Measurements from ENCODE around the gene NKAIN2.

DNA sequence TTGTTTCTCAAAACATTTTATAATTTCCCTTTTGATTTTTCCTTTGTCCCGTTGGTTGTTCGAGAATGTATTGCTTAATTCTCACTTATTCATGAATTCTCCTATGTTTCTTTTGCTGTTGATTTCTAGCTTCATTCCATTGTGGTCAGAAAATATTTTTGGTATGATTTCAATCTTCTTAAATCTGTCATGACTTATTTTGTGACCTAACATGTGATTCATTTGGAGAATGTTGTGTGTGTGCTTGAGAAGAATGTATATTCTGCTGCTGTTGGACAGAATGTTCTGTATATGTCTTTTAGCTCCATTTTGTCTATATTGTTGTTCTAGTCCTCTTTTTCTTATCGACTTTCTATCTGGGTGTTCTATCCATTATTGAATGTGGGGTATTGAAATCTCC, 872.4 kb downstream of the NKAIN2 start:
- TF ChIP-seq ZEB2 (IDR thresholded peaks at IDR 0.05) (no peak), RBBP5 (IDR thresholded peaks at IDR 0.05; ENCODE audit: borderline replicate concordance, insufficient read depth, low read length, poor library complexity, severe bottlenecking) (no peak), DMBX1 (CRISPR knock-in tag; IDR thresholded peaks at IDR 0.05; ENCODE audit: borderline replicate concordance) (no peak), RBM17 (IDR thresholded peaks at IDR 0.05; ENCODE audit: borderline replicate concordance, low read depth, low read length) (no peak), POLR2AphosphoS5 (IDR thresholded peaks at IDR 0.05; ENCODE audit: control insufficient read depth, insufficient read depth, low read depth, low read length) (no peak), RBFOX2 (IDR thresholded peaks at IDR 0.05; ENCODE audit: low read depth, low read length) (no peak), SMAD3 (CRISPR knock-in tag; conservative IDR thresholded peaks at IDR 0.05) (no peak)
- TF ChIP-seq, protein P1, sequence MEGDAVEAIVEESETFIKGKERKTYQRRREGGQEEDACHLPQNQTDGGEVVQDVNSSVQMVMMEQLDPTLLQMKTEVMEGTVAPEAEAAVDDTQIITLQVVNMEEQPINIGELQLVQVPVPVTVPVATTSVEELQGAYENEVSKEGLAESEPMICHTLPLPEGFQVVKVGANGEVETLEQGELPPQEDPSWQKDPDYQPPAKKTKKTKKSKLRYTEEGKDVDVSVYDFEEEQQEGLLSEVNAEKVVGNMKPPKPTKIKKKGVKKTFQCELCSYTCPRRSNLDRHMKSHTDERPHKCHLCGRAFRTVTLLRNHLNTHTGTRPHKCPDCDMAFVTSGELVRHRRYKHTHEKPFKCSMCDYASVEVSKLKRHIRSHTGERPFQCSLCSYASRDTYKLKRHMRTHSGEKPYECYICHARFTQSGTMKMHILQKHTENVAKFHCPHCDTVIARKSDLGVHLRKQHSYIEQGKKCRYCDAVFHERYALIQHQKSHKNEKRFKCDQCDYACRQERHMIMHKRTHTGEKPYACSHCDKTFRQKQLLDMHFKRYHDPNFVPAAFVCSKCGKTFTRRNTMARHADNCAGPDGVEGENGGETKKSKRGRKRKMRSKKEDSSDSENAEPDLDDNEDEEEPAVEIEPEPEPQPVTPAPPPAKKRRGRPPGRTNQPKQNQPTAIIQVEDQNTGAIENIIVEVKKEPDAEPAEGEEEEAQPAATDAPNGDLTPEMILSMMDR (IDR thresholded peaks at IDR 0.05 in 2 of 3, conservative IDR thresholded peaks at IDR 0.05 in 1 of 3; ENCODE audit: insufficient read depth in 2 of 3, low read depth in 1 of 3, low read length in 3 of 3) = no peak
- TF ChIP-seq, protein P2, sequence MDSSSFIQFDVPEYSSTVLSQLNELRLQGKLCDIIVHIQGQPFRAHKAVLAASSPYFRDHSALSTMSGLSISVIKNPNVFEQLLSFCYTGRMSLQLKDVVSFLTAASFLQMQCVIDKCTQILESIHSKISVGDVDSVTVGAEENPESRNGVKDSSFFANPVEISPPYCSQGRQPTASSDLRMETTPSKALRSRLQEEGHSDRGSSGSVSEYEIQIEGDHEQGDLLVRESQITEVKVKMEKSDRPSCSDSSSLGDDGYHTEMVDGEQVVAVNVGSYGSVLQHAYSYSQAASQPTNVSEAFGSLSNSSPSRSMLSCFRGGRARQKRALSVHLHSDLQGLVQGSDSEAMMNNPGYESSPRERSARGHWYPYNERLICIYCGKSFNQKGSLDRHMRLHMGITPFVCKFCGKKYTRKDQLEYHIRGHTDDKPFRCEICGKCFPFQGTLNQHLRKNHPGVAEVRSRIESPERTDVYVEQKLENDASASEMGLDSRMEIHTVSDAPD (CRISPR knock-in tag; IDR thresholded peaks at IDR 0.05) = no peak
